Measurements from ENCODE around the gene ATP6V0E1. TPM values are rescaled to one million over a fixed set of nuclear protein-coding genes. Genes with fewer than 3 reads are reported as not detected.
"Not testable (repeated sequence)": the region's sequence is repeated elsewhere in the genome, so short reads cannot be mapped to it uniquely, and the experiment has no call there.

Gene ATP6V0E1
- total RNA-seq, 2 donors from 2014 or later = 156 to 193 TPM

- Histone ChIP-seq H3K9me3 (no peaks in the 10 kb centered on the region), H3K4me3 (no peak overlapping the region), H3K27ac (no peak overlapping the region), H3K36me3 (no peaks in the 10 kb centered on the region), H3K27me3 (no peaks in the 10 kb centered on the region), H3K4me1 (peaks cover 0 to 12% of the 10 kb centered on the region in 2 donors)
- TF ChIP-seq, protein P1, sequence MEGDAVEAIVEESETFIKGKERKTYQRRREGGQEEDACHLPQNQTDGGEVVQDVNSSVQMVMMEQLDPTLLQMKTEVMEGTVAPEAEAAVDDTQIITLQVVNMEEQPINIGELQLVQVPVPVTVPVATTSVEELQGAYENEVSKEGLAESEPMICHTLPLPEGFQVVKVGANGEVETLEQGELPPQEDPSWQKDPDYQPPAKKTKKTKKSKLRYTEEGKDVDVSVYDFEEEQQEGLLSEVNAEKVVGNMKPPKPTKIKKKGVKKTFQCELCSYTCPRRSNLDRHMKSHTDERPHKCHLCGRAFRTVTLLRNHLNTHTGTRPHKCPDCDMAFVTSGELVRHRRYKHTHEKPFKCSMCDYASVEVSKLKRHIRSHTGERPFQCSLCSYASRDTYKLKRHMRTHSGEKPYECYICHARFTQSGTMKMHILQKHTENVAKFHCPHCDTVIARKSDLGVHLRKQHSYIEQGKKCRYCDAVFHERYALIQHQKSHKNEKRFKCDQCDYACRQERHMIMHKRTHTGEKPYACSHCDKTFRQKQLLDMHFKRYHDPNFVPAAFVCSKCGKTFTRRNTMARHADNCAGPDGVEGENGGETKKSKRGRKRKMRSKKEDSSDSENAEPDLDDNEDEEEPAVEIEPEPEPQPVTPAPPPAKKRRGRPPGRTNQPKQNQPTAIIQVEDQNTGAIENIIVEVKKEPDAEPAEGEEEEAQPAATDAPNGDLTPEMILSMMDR (IDR thresholded peaks at IDR 0.05) = no peak
- DNase-seq (ENCODE audit: low spot score) = no peak
These were observed 91.7 kb downstream of the ATP6V0E1 start for GRCh38 chr5:173075137-173075843.

GRCh38 chr5:173075970-173076369 lies 92.4 kb downstream of the ATP6V0E1 start:
- H3K27ac ChIP-seq = no peak overlapping the region
- peaks cover 4% of the 10 kb centered on the region for H3K36me3 ChIP-seq
- DNase-seq (ENCODE audit: low spot score) = no peak
- no peaks in the 10 kb centered on the region for H3K27me3 ChIP-seq
- H3K4me1 ChIP-seq = peaks cover 0 to 12% of the 10 kb centered on the region in 2 donors
- no peaks in the 10 kb centered on the region for H3K9me3 ChIP-seq
- H3K4me3 ChIP-seq = no peak overlapping the region
- TF ChIP-seq, protein P1 (IDR thresholded peaks at IDR 0.05) = no peak

- not testable (repeated sequence) for DNase-seq (ENCODE audit: low spot score); H3K4me3 ChIP-seq; H3K27ac ChIP-seq; H3K36me3 ChIP-seq; H3K27me3 ChIP-seq; H3K9me3 ChIP-seq
- H3K4me1 ChIP-seq = peaks cover 0 to 12% of the 10 kb centered on the region in 2 donors
These were observed 92.9 kb downstream of the ATP6V0E1 start for GRCh38 chr5:173076471-173076870.

- no peaks in the 10 kb centered on the region for H3K9me3 ChIP-seq
- TF ChIP-seq, protein P1 (IDR thresholded peaks at IDR 0.05) = no peak
- no peak overlapping the region for H3K27ac ChIP-seq
- no peak for DNase-seq (ENCODE audit: low spot score)
- peaks cover 0 to 7% of the 10 kb centered on the region in 2 donors for H3K4me1 ChIP-seq
- peaks cover 11% of the 10 kb centered on the region for H3K36me3 ChIP-seq
- H3K27me3 ChIP-seq = no peaks in the 10 kb centered on the region
- no peak overlapping the region for H3K4me3 ChIP-seq
These were observed 95.3 kb downstream of the ATP6V0E1 start for GRCh38 chr5:173078878-173079277.

Other genes with a start within 250 kb of the ATP6V0E1 start
- gene DUSP1, start 212.6 kb upstream of the ATP6V0E1 start, total RNA-seq = 100 to 1,000 TPM; 804 to 819 TPM
- gene ERGIC1, start 149.5 kb upstream of the ATP6V0E1 start, total RNA-seq = 100 to 1,000 TPM in 1 of 2 donors, 10 to 100 TPM in 1; 70.7 to 113 TPM
- 10 to 100 TPM; 21.1 to 30.1 TPM for gene RPL26L1, start 24.3 kb upstream of the ATP6V0E1 start, total RNA-seq
- gene CREBRF, start 72.6 kb downstream of the ATP6V0E1 start, total RNA-seq = 10 to 100 TPM; 20.9 to 22.5 TPM
- 10 to 100 TPM in 1 of 2 donors, 1 to 10 TPM in 1; 7.2 to 11.6 TPM for gene BNIP1, start 160.8 kb downstream of the ATP6V0E1 start, total RNA-seq